Osteoblast (primary cell): ENCODE results near the gene THG1L. TPM values are rescaled to one million over a fixed set of nuclear protein-coding genes. Genes with fewer than 3 reads are reported as not detected.

Experiments used
- DNase-seq: peaks from one replicate; pipeline ENCODE4 v3.0.0; 2011; ENCODE audit warnings: low spot score, mixed read lengths; ENCODE audit not compliant: insufficient read length; ENCODE audit errors: missing footprints
- H2AFZ ChIP-seq: 2 replicates; pipeline ENCODE4 v1.6.0; 2011; ENCODE audit warnings: mild to moderate bottlenecking, low read length
- H3K27ac ChIP-seq: 2 replicates; pipeline ENCODE4 v1.5.1; 2011; ENCODE audit warnings: mild to moderate bottlenecking, low read depth, low read length, moderate library complexity
- H3K27me3 ChIP-seq: 2 replicates; pipeline ENCODE4 v1.6.0; 2012; ENCODE audit warnings: mild to moderate bottlenecking, control low read depth, inconsistent platforms, low read length, moderate library complexity; ENCODE audit not compliant: insufficient read depth
- H3K36me3 ChIP-seq: 2 replicates; pipeline ENCODE4 v1.5.1; 2011; ENCODE audit warnings: mild to moderate bottlenecking, low read length, control low read depth, moderate library complexity; ENCODE audit not compliant: insufficient read depth
- H3K4me1 ChIP-seq: 2 replicates; pipeline ENCODE4 v1.5.1; 2011; ENCODE audit warnings: mild to moderate bottlenecking, low read length, control low read depth, moderate library complexity; ENCODE audit not compliant: insufficient read depth
- H3K4me2 ChIP-seq: 2 replicates; pipeline ENCODE4 v1.6.0; 2011; ENCODE audit warnings: mild to moderate bottlenecking, low read length; ENCODE audit not compliant: insufficient read depth
- H3K4me3 ChIP-seq: fragments of 200-600 bp; sonication (generic); 3 replicates; pipeline ENCODE4 v1.5.1; 2012; ENCODE audit warnings: mild to moderate bottlenecking, low read length, inconsistent platforms; ENCODE audit not compliant: insufficient read depth
- H3K79me2 ChIP-seq: 2 replicates; pipeline ENCODE4 v1.6.0; 2012; ENCODE audit warnings: mild to moderate bottlenecking, low read length, control low read depth, inconsistent platforms; ENCODE audit not compliant: insufficient read depth
- H3K9me3 ChIP-seq: 2 replicates; pipeline ENCODE4 v1.5.1; 2011; ENCODE audit warnings: low read depth, low read length, control low read depth
- H4K20me1 ChIP-seq: 2 replicates; pipeline ENCODE4 v1.6.0; 2012; ENCODE audit warnings: mild to moderate bottlenecking, low read length, control low read depth; ENCODE audit not compliant: insufficient read depth
- total RNA-seq: library from RNA; depleted of rRNA; stranded (reverse); fragments of >200 nt; gene quantifications from 2 replicates; pipeline ENCODE4 v1.2.3, GENCODE V29; 2012
- TF ChIP-seq, protein P1 (sequence below): IDR thresholded peaks from 2 replicates; pipeline ENCODE4 v1.5.1; 2011; ENCODE audit warnings: mild to moderate bottlenecking, low read depth, low read length, moderate library complexity; ENCODE audit errors: extremely low read depth

THG1L gene
- total RNA-seq, 1 donor = 27.9 TPM

DNA sequence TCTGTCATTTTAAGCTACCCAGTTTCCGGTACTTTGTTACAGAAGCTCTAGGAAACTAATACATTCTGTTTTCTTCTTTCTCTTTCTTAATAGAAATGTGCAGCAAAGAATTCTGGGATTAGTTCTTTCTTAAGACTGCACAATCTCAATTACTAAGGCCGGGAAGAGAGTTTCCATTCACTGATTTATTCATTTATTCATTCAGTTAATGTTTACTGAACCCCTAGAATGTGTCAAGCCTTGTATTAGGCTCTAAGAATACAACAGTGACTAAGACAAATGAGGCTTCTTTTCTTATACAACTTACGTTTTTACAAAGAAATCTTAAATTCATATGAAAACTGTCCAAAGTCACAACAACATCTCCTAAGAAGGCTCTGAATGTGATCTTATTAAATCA lies 27.5 kb upstream of the THG1L start:
- Histone ChIP-seq H3K9me3 (no peaks in the 10 kb centered on the region), H3K4me2 (no peak overlapping the region), H3K36me3 (no peaks in the 10 kb centered on the region), H3K27me3 (no peaks in the 10 kb centered on the region), H2AFZ (peak overlapping the region; percentile 35), H3K27ac (no peak overlapping the region), H3K79me2 (no peaks in the 10 kb centered on the region), H3K4me1 (peaks cover under 1% of the 10 kb centered on the region), H3K4me3 (no peak overlapping the region), H4K20me1 (no peaks in the 10 kb centered on the region)
- DNase-seq = no peak
- TF ChIP-seq, protein P1, sequence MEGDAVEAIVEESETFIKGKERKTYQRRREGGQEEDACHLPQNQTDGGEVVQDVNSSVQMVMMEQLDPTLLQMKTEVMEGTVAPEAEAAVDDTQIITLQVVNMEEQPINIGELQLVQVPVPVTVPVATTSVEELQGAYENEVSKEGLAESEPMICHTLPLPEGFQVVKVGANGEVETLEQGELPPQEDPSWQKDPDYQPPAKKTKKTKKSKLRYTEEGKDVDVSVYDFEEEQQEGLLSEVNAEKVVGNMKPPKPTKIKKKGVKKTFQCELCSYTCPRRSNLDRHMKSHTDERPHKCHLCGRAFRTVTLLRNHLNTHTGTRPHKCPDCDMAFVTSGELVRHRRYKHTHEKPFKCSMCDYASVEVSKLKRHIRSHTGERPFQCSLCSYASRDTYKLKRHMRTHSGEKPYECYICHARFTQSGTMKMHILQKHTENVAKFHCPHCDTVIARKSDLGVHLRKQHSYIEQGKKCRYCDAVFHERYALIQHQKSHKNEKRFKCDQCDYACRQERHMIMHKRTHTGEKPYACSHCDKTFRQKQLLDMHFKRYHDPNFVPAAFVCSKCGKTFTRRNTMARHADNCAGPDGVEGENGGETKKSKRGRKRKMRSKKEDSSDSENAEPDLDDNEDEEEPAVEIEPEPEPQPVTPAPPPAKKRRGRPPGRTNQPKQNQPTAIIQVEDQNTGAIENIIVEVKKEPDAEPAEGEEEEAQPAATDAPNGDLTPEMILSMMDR = no peak

DNA sequence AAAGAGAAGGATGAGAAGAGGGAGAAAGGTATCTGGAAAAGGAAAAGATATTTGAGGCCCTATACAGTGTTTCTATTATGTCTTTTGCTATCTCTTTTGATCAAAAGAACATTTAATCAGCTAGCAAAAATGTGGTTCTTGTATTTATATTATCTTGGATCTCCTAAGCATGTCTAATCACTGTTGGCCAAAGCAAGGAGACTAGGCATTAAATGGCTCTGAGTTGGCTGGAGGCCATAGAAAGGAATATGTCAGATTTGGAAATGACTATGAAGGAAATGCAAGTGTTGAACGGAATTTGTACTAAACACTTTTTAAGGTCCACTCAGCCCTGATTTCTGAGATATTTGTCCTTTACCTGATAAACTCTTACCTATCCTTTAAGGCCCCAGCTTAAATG lies 22.4 kb upstream of the THG1L start:
- Histone ChIP-seq H3K79me2 (no peaks in the 10 kb centered on the region), H3K4me1 (peaks cover 25% of the 10 kb centered on the region), H2AFZ (no peak overlapping the region), H3K36me3 (no peaks in the 10 kb centered on the region), H3K4me3 (no peak overlapping the region), H3K4me2 (no peak overlapping the region), H3K27ac (no peak overlapping the region), H3K27me3 (no peaks in the 10 kb centered on the region), H3K9me3 (no peaks in the 10 kb centered on the region), H4K20me1 (no peaks in the 10 kb centered on the region)
- TF ChIP-seq, protein P1 = no peak
- DNase-seq = no peak

DNA sequence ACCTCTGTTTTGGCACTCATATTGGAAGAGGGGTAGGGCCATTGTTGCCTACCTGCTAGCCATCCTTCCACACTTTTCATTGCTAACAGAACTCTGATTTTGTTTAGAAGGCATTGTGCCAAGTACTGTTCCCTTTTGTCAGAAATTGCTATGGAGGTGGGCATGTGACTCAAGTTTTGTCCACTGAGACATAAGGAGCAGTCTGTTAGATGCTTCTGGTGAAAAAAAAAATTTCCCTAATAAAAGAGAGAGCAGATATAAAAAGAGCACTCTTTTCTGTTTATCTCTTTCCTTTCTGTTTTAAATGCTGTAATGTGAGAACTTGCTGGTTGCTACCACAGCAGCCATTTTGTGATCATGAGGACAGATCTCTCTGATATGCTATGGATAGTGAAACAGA lies 21.9 kb upstream of the THG1L start:
- Histone ChIP-seq H3K36me3 (no peaks in the 10 kb centered on the region), H3K4me1 (peaks cover 30% of the 10 kb centered on the region), H3K27ac (no peak overlapping the region), H3K4me2 (no peak overlapping the region), H2AFZ (no peak overlapping the region), H3K4me3 (no peak overlapping the region), H3K27me3 (no peaks in the 10 kb centered on the region), H3K79me2 (no peaks in the 10 kb centered on the region), H4K20me1 (no peaks in the 10 kb centered on the region), H3K9me3 (no peaks in the 10 kb centered on the region)
- DNase-seq = no peak
- TF ChIP-seq, protein P1 = no peak

DNA sequence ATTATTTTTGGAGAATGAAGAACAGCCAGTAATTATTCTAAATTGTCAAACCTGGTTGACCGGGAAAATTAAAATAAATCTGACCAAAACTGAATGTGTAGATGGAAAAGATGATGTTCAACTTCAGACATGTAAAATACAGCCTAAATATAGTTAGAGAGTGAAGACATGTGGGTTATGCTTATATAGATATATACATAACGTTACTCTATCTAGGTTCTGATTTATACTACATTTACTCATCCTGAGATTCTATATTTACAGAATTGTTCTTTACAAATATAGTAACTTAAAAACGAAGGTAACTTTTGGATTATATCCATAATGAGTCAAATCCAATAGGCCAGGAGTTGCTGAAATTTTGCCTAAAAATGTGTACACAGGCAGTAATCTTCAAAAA lies 20.8 kb upstream of the THG1L start:
- Histone ChIP-seq H2AFZ (no peak overlapping the region), H3K9me3 (no peaks in the 10 kb centered on the region), H4K20me1 (no peaks in the 10 kb centered on the region), H3K27ac (peak overlapping the region; percentile 73), H3K36me3 (no peaks in the 10 kb centered on the region), H3K4me2 (peak overlapping the region; percentile 78), H3K4me3 (no peak overlapping the region), H3K27me3 (no peaks in the 10 kb centered on the region), H3K79me2 (no peaks in the 10 kb centered on the region), H3K4me1 (peaks cover 32% of the 10 kb centered on the region)
- DNase-seq = no peak
- TF ChIP-seq, protein P1 = no peak
